ENCODE measurements around the gene TK1. TPM values are rescaled to one million over a fixed set of nuclear protein-coding genes. Genes with fewer than 3 reads are reported as not detected.

The TK1 gene
- total RNA-seq, 1 experiment from 2014 or later, result 153 TPM

DNA sequence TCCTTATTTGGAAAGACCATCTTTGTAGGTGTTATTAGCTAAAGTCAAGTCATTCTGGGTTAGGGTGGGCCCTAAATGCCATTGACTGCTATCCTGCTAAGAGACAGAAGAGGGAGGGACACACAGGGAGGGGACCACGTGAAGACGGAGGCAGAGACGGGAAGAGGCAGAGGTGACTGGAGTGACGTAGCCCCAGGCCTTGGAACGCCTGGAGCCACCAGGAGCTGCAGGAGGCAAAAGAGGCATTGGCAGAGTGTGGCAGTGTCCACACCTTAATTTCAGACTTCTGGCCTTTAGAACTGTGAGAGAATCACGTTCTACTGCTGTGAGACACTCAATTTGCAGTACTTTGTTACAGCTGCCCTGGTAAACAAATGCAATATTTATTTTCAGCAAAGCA, 13.6 kb upstream of the TK1 start:
- BruUV-seq (replicated peaks), result no TSS peak
- H3K9me3 ChIP-seq (ENCODE audit: control insufficient read depth, insufficient read depth, low read depth, low read length), result no peaks in the 10 kb centered on the region
- no peaks in the 10 kb centered on the region for H3K36me3 ChIP-seq (ENCODE audit: control insufficient read depth, insufficient read depth, low read length)
- no peak for DNase-seq (ENCODE audit: low read depth, low spot score)
- POLR2A ChIA-PET, result no interaction called here
- no peaks in the 10 kb centered on the region for H3K4me1 ChIP-seq (ENCODE audit: control insufficient read depth, insufficient read depth, low read length)
- H3K4me3 ChIP-seq (ENCODE audit: low read depth in 2 of 2, low read length in 2 of 2), result no peak overlapping the region
- intact Hi-C loops (cut with micrococcal nuclease; ENCODE audit: unreplicated experiment) (no loop called here), in situ Hi-C loops (cut with HindIII; ENCODE audit: low pct_unique_long_range_greater_than_20kb, low sequenced_read_pairs) (no loop called here)
- TF ChIP-seq SIN3A (IDR thresholded peaks at IDR 0.05; ENCODE audit: borderline replicate concordance, insufficient read depth, low read depth, low read length) (no peak), TCF7L2 (IDR thresholded peaks at IDR 0.05; ENCODE audit: low read depth, low read length) (no peak), POLR2AphosphoS5 (IDR thresholded peaks at IDR 0.05; ENCODE audit: low read depth, low read length) (no peak)
- TF ChIP-seq, protein P1, sequence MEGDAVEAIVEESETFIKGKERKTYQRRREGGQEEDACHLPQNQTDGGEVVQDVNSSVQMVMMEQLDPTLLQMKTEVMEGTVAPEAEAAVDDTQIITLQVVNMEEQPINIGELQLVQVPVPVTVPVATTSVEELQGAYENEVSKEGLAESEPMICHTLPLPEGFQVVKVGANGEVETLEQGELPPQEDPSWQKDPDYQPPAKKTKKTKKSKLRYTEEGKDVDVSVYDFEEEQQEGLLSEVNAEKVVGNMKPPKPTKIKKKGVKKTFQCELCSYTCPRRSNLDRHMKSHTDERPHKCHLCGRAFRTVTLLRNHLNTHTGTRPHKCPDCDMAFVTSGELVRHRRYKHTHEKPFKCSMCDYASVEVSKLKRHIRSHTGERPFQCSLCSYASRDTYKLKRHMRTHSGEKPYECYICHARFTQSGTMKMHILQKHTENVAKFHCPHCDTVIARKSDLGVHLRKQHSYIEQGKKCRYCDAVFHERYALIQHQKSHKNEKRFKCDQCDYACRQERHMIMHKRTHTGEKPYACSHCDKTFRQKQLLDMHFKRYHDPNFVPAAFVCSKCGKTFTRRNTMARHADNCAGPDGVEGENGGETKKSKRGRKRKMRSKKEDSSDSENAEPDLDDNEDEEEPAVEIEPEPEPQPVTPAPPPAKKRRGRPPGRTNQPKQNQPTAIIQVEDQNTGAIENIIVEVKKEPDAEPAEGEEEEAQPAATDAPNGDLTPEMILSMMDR (IDR thresholded peaks at IDR 0.05), result no peak
- TF ChIP-seq, protein P2, sequence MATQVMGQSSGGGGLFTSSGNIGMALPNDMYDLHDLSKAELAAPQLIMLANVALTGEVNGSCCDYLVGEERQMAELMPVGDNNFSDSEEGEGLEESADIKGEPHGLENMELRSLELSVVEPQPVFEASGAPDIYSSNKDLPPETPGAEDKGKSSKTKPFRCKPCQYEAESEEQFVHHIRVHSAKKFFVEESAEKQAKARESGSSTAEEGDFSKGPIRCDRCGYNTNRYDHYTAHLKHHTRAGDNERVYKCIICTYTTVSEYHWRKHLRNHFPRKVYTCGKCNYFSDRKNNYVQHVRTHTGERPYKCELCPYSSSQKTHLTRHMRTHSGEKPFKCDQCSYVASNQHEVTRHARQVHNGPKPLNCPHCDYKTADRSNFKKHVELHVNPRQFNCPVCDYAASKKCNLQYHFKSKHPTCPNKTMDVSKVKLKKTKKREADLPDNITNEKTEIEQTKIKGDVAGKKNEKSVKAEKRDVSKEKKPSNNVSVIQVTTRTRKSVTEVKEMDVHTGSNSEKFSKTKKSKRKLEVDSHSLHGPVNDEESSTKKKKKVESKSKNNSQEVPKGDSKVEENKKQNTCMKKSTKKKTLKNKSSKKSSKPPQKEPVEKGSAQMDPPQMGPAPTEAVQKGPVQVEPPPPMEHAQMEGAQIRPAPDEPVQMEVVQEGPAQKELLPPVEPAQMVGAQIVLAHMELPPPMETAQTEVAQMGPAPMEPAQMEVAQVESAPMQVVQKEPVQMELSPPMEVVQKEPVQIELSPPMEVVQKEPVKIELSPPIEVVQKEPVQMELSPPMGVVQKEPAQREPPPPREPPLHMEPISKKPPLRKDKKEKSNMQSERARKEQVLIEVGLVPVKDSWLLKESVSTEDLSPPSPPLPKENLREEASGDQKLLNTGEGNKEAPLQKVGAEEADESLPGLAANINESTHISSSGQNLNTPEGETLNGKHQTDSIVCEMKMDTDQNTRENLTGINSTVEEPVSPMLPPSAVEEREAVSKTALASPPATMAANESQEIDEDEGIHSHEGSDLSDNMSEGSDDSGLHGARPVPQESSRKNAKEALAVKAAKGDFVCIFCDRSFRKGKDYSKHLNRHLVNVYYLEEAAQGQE (IDR thresholded peaks at IDR 0.05; ENCODE audit: insufficient read depth in 1 of 2, low read depth in 2 of 2, low read length in 1 of 2), result no peak
- H3K27ac ChIP-seq (ENCODE audit: low read length), result no peak overlapping the region
- CTCF ChIA-PET, result no interaction called here
- H3K27me3 ChIP-seq (ENCODE audit: control insufficient read depth, insufficient read depth, low read length), result no peaks in the 10 kb centered on the region
- no peak for ATAC-seq

DNA sequence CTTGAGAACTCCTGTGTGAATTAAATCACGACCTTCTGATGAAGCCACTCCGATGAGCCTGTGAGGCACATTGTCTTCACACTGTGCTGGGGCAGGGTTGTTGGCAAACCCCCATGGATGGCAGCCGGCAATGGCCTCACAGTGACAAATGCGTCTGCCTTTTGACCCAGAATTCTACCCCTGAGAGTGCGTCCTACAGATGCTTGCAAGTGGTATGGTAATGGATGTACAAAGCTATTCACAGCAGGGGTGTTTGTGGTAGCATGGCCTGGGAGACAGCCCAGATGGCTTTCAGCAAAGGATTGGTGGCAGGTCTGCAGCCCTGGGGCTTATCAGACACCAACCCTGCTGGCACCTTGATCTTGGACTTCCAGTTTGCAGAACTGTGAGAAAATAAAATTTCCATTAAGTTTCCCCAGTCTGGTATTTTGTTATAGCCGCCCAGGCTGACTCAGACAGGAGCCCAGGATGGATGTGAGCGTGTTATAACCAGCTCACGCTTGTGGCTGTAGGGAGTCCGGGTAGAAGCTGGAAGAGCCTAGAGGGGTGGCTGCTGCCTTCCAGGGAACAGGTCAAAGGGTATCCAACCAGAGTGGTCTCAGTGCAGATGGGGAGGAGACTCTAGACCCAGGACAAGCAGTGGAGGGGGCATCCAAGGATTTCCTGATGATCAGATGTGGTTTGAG, 10.4 kb upstream of the TK1 start:
- ChIA-PET CTCF (no interaction called here), POLR2A (no interaction called here)
- Histone ChIP-seq H3K36me3 (ENCODE audit: control insufficient read depth, insufficient read depth, low read length) (no peaks in the 10 kb centered on the region), H3K9me3 (ENCODE audit: control insufficient read depth, insufficient read depth, low read depth, low read length) (no peaks in the 10 kb centered on the region), H3K4me1 (ENCODE audit: control insufficient read depth, insufficient read depth, low read length) (no peaks in the 10 kb centered on the region), H3K4me3 (ENCODE audit: low read depth in 2 of 2, low read length in 2 of 2) (no peak overlapping the region), H3K27ac (ENCODE audit: low read length) (no peak overlapping the region), H3K27me3 (ENCODE audit: control insufficient read depth, insufficient read depth, low read length) (no peaks in the 10 kb centered on the region)
- in situ Hi-C loops (cut with HindIII; ENCODE audit: low pct_unique_long_range_greater_than_20kb, low sequenced_read_pairs) (no loop called here), intact Hi-C loops (cut with micrococcal nuclease; ENCODE audit: unreplicated experiment) (no loop called here)
- BruUV-seq (replicated peaks), result no TSS peak
- TF ChIP-seq, protein P1 (IDR thresholded peaks at IDR 0.05), result no peak
- TF ChIP-seq TCF7L2 (IDR thresholded peaks at IDR 0.05; ENCODE audit: low read depth, low read length) (no peak), POLR2AphosphoS5 (IDR thresholded peaks at IDR 0.05; ENCODE audit: low read depth, low read length) (no peak), SIN3A (IDR thresholded peaks at IDR 0.05; ENCODE audit: borderline replicate concordance, insufficient read depth, low read depth, low read length) (no peak)
- TF ChIP-seq, protein P2 (IDR thresholded peaks at IDR 0.05; ENCODE audit: insufficient read depth in 1 of 2, low read depth in 2 of 2, low read length in 1 of 2), result no peak
- ATAC-seq (no peak; the same call in 1 of the 2 replicates), DNase-seq (ENCODE audit: low read depth, low spot score) (no peak)
